K562 (cell line): Measurements from ENCODE around the gene PCDH9.

ENCODE experiments used
- CTCF ChIP-seq, 3 experiments: IDR thresholded peaks in 2 of 3; conservative IDR thresholded peaks in 1 of 3; 2 replicates each; pipeline ENCODE4 v1.5.1; 2011 to 2012; ENCODE audit warnings: low read length in 3 of 3, mild to moderate bottlenecking in 3 of 3, control low read depth in 2 of 3, improper control_type of control experiment in 1 of 3, inconsistent platforms in 1 of 3, low read depth in 1 of 3, mixed read lengths in 1 of 3, moderate library complexity in 1 of 3; ENCODE audit not compliant: insufficient read depth in 2 of 3
- SAP30 ChIP-seq: fragments of 200-600 bp; sonication (generic); IDR thresholded peaks from 2 replicates; pipeline ENCODE4 v1.6.1; 2012; ENCODE audit warnings: borderline replicate concordance, low read depth, mild to moderate bottlenecking, moderate library complexity, low read length, control low read depth, inconsistent platforms; ENCODE audit not compliant: insufficient read depth, poor library complexity, severe bottlenecking
- ZNF175 ChIP-seq: fragments of 200-800 bp; sonication (Bioruptor generic); IDR thresholded peaks from 2 replicates; pipeline ENCODE4 v1.6.1; 2016; ENCODE audit warnings: low read depth, mild to moderate bottlenecking, missing genetic modification characterization, missing compliant biosample characterization

GRCh38 chr13:67052550-67053490 is 177.3 kb downstream of the PCDH9 start:
- TF ChIP-seq CTCF (IDR thresholded peaks at IDR 0.05 in 2 of 3, conservative IDR thresholded peaks at IDR 0.05 in 1 of 3; ENCODE audit: insufficient read depth in 2 of 3, low read depth in 1 of 3, low read length in 3 of 3) (no peak), ZNF175 (no peak), SAP30 (no peak)
